Vagina (tissue), 2 donors: ENCODE results near the gene DNMT3L.

ENCODE experiments used
- POLR2A ChIP-seq, 2 donors: fragments of 450-650 bp; IDR thresholded peaks; one replicate each; pipeline ENCODE4 v1.6.1; 2017; ENCODE audit warnings: antibody characterized with exemption in 2 of 2, mild to moderate bottlenecking in 2 of 2, moderate library complexity in 2 of 2
- POLR2AphosphoS5 ChIP-seq, 2 donors: sonication (generic); formaldehyde crosslinking; IDR thresholded peaks; one replicate each; pipeline ENCODE4 v1.9.0; 2017; ENCODE audit warnings: antibody characterized with exemption in 2 of 2, mild to moderate bottlenecking in 2 of 2, low read depth in 1 of 2; ENCODE audit not compliant: insufficient read depth in 1 of 2
- TF ChIP-seq, protein P1 (sequence below), 3 experiments: fragments of 450-650 bp in 2 of 3; fragments of 200-600 bp in 1 of 3; sonication (generic) in 1 of 3; IDR thresholded peaks; one replicate each; pipeline ENCODE4 v1.5.1; 2017 to 2019; ENCODE audit warnings: antibody characterized with exemption in 3 of 3, mild to moderate bottlenecking in 2 of 3, moderate library complexity in 2 of 3

- TF ChIP-seq, protein P1, sequence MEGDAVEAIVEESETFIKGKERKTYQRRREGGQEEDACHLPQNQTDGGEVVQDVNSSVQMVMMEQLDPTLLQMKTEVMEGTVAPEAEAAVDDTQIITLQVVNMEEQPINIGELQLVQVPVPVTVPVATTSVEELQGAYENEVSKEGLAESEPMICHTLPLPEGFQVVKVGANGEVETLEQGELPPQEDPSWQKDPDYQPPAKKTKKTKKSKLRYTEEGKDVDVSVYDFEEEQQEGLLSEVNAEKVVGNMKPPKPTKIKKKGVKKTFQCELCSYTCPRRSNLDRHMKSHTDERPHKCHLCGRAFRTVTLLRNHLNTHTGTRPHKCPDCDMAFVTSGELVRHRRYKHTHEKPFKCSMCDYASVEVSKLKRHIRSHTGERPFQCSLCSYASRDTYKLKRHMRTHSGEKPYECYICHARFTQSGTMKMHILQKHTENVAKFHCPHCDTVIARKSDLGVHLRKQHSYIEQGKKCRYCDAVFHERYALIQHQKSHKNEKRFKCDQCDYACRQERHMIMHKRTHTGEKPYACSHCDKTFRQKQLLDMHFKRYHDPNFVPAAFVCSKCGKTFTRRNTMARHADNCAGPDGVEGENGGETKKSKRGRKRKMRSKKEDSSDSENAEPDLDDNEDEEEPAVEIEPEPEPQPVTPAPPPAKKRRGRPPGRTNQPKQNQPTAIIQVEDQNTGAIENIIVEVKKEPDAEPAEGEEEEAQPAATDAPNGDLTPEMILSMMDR (IDR thresholded peaks at IDR 0.05): no peak
- no peak for TF ChIP-seq POLR2AphosphoS5 (IDR thresholded peaks at IDR 0.05; ENCODE audit: insufficient read depth in 1 of 2, low read depth in 1 of 2)
- TF ChIP-seq POLR2A (IDR thresholded peaks at IDR 0.05): no peak
These were observed 38.7 kb upstream of the DNMT3L start for GRCh38 chr21:44300262-44300959.
